ENCODE measurements around the gene PIBF1.
"Not testable (repeated sequence)": the region's sequence is repeated elsewhere in the genome, so short reads cannot be mapped to it uniquely, and the experiment has no call there.

Gene PIBF1

GRCh38 chr13:72896869-72897268, 114.9 kb downstream of the PIBF1 start:
- no peak for FAIRE-seq
- no peak for DNase-seq (ENCODE audit: low spot score)

GRCh38 chr13:72901546-72901945, 119.6 kb downstream of the PIBF1 start:
- not testable (repeated sequence) for DNase-seq (ENCODE audit: low spot score); FAIRE-seq

GRCh38 chr13:72908416-72908815, 126.5 kb downstream of the PIBF1 start:
- no peak for FAIRE-seq
- DNase-seq (ENCODE audit: low spot score) = no peak

- FAIRE-seq (no peak), DNase-seq (ENCODE audit: low spot score) (no peak)
Measured at GRCh38 chr13:72911981-72912380, 130.0 kb downstream of the PIBF1 start.

GRCh38 chr13:72920097-72920496, 138.2 kb downstream of the PIBF1 start:
- FAIRE-seq = no peak
- no peak for DNase-seq (ENCODE audit: low spot score)

- FAIRE-seq = no peak
Measured at GRCh38 chr13:72931311-72931710, 149.4 kb downstream of the PIBF1 start.

GRCh38 chr13:72932250-72932649, 150.3 kb downstream of the PIBF1 start:
- DNase-seq (ENCODE audit: low spot score) = no peak
- FAIRE-seq = no peak

More at GRCh38 chr13:72931311-72931710, 149.4 kb downstream of the PIBF1 start:
- no peak for DNase-seq (ENCODE audit: low spot score)

GRCh38 chr13:72946267-72946666, 164.3 kb downstream of the PIBF1 start:
- not testable (repeated sequence) for DNase-seq (ENCODE audit: low spot score)

GRCh38 chr13:72952529-72953141, 170.7 kb downstream of the PIBF1 start:
- no peak for DNase-seq (ENCODE audit: low spot score)
- FAIRE-seq = no peak

More at GRCh38 chr13:72946267-72946666, 164.3 kb downstream of the PIBF1 start:
- FAIRE-seq = not testable (repeated sequence)

GRCh38 chr13:72953391-72953965, 171.5 kb downstream of the PIBF1 start:
- DNase-seq (ENCODE audit: low spot score) (no peak), FAIRE-seq (no peak)

- no peak for FAIRE-seq
- no peak for DNase-seq (ENCODE audit: low spot score)
Measured at GRCh38 chr13:72959643-72960042, 177.7 kb downstream of the PIBF1 start.

- DNase-seq (ENCODE audit: low spot score) (no peak), FAIRE-seq (no peak)
Measured at GRCh38 chr13:72960114-72960513, 178.2 kb downstream of the PIBF1 start.

GRCh38 chr13:72960541-72960940, 178.6 kb downstream of the PIBF1 start:
- no peak for DNase-seq (ENCODE audit: low spot score)
- no peak for FAIRE-seq

- FAIRE-seq = no peak
- DNase-seq (ENCODE audit: low spot score) = no peak
Measured at GRCh38 chr13:72963762-72964161, 181.8 kb downstream of the PIBF1 start.

- DNase-seq (ENCODE audit: low spot score) = no peak
Measured at GRCh38 chr13:72970301-72970880, 188.5 kb downstream of the PIBF1 start.

GRCh38 chr13:72970956-72971355, 189.0 kb downstream of the PIBF1 start:
- DNase-seq (ENCODE audit: low spot score) = no peak
- no peak for FAIRE-seq

More at GRCh38 chr13:72970301-72970880, 188.5 kb downstream of the PIBF1 start:
- FAIRE-seq = no peak

GRCh38 chr13:72973234-72973633, 191.3 kb downstream of the PIBF1 start:
- DNase-seq (ENCODE audit: low spot score) (no peak), FAIRE-seq (no peak)

- DNase-seq (ENCODE audit: low spot score) = peak; percentile 22
- peak; percentile 77 for FAIRE-seq
Measured at GRCh38 chr13:72983085-72983768, 201.3 kb downstream of the PIBF1 start.

GRCh38 chr13:72985610-72986009, 203.7 kb downstream of the PIBF1 start:
- DNase-seq (ENCODE audit: low spot score) = no peak
- FAIRE-seq = no peak

- no peak for FAIRE-seq
- DNase-seq (ENCODE audit: low spot score) = no peak
Measured at GRCh38 chr13:72986197-72986596, 204.3 kb downstream of the PIBF1 start.

GRCh38 chr13:72990953-72991352, 209.0 kb downstream of the PIBF1 start:
- FAIRE-seq = no peak
- DNase-seq (ENCODE audit: low spot score) = no peak

- DNase-seq (ENCODE audit: low spot score) (no peak), FAIRE-seq (no peak)
Measured at GRCh38 chr13:72998012-72998411, 216.1 kb downstream of the PIBF1 start.

Data from RCC 7860 (cell line).